HG03342 (cell line): ENCODE measurements around the gene GSC.

ENCODE experiments used
- ATAC-seq: cut with Tn5 transposase; IDR thresholded peaks from one replicate; pipeline ENCODE4 v1.9.1; 2021; ENCODE audit warnings: mild to moderate bottlenecking, moderate library complexity; ENCODE audit not compliant: unreplicated experiment

The GSC gene

DNA sequence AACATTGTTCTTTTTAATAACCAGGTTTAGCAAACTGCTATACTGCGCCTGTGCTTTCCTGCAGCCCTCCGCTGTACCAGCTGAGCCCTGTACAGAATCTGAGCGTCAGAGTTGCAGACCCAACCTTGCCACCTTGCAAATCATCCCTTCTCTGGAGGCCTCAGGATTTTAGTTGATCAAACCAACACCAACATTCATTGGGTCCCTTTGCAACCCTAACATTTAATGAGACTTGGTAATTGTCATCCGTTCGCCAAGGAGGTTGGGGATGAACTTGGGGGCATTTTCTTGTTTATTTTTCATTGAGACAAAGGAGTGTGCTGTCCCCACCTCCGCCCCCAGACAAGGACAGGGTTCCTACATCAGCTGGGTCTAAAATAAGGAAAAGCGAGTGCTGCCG lies 2.6 kb upstream of the GSC start:
- no peak for ATAC-seq

DNA sequence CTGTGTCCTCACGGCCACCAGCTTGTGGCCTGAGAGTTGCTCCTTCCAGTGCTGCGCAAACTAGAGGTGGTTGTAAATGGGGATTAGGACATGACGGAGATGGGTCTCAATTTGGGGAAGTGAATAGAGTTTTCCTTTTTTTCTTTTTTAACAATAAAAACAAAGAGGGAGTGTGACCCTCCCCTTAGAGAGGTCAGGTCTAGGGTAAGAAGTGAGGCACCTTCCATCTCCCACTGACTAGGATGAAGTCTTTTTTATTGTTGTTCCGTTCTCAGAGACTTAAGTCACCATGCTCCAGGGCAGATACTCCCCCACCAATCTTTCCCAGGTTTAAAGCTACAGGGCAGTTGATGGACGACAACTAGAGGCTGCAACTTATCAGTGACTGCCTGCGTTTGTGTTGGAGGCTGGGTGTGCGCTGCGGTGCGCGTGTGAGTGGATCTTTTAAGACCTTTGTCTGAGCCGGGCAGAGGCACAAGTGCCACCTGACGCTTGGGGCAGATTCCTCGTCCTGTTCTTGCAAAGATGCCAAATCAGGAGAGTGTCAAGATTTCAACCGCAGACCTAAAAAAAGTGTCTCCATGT lies 2.1 kb upstream of the GSC start:
- no peak for ATAC-seq

DNA sequence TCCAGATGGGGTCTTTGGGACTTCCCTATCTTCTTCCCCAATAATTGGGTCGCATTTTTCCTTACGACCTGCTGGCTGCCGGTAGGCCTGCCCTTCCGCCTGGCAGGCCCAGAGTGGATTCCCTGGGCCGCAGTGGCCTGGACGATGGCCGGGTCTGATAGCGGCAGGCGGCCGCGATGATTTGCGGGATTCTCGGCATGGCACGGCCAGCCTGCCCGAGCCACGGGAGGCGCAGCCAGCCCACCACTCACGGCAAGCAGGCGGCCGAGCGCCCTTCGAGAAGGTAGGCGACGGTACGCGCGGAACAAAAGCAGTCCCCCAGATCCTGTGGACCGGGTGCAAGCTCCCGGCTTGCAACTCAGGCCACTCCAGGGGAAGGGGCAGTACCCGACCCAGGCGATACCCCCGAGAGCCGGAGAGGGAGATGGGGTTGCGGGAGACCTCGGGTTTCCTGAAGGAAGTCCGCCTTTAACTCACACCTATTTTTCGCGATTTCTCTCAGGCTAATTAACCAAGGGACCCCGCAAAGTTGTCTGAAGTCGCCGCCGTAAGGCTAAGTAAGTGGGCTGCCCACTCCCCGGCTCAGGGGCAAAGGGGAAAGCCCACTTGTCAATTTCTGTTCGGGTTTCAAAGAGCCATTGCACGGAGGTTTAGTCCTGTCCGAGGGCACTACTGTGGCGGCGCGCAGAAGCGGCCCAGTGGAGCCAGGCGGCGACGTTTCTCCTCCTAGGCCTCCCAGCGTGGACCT lies 1.4 kb upstream of the GSC start:
- no peak for ATAC-seq

DNA sequence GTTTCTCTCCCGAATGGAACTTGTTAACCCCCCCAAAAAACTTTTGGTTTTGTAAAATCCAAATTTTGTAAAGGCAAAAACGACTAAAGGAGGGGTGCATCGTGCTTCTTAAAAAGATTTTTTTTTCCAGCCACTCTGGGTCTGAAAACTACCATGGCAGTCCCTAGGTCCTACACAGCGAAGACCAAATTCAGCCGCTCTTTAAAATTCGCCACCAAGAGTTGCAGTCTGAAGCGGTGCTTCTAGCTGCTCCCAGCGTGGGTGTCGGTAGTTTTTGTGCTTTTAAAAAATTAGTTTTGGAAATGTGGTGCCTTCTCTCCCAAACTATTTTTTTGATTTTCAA lies 873 bp upstream of the GSC start:
- no peak for ATAC-seq

DNA sequence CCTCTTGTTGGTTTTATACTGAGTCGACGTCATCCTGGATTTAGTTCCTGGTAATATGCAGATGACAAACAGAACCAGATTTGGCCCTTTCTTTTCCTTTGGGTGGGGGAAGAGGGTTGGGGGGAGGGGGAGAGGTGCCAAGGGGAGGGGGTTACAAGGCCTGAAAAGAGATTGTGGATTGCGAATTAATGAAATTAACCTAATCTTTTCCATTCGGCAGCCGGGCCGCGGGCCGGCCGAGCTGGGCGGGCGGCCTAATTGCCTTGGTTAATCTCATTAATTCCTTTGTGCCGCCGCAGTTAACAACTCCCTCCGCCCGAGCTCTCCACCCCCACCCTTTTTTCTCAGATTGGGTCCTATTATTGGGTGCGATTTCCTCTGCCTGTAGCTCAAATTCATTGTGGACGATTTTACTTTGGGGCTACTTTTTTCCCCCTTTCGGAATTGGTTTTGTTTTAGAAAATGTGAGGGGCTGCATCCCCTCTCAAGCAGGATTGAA lies 387 bp upstream of the GSC start:
- no peak for ATAC-seq

DNA sequence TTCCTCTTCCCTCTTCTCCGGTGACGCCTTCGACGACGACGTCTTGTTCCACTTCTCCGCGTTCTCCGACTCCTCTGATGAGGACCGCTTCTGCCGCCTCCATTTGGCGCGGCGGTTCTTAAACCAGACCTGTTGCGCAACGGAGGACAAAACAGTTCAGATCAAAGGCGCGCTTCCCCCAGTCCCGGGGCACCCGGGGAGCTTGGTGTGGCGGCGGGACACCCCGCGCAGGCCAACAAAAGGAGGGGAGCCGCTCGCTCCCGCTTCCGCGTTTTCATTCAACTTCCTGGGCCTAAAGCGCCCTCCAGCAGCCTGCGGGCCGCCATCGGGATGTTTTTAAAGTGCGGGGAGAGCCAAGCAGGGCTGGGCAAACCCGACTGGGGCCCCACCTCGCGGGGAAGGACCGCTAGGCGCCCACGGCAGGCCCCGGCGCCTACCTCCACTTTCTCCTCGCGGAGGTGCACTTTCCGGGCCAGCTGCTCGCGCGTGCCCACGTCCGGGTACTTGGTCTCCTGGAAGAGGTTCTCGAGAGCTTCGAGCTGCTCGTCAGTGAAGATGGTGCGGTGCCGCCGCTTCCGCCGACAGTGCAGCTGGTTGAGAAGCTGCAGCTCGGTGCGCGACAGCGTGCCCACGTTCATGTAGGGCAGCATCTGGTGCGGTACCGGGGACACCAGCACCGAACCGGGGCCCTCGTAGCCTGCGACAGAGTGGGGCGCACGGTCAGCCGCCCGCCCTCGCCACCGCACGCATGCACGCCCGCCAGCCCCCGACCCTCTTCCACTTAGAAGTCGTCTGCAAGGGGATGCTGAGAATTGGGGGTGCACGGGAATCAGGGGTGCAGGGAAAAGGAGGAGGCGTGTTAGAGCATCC lies 1.2 kb downstream of the GSC start:
- ATAC-seq, result no peak

DNA sequence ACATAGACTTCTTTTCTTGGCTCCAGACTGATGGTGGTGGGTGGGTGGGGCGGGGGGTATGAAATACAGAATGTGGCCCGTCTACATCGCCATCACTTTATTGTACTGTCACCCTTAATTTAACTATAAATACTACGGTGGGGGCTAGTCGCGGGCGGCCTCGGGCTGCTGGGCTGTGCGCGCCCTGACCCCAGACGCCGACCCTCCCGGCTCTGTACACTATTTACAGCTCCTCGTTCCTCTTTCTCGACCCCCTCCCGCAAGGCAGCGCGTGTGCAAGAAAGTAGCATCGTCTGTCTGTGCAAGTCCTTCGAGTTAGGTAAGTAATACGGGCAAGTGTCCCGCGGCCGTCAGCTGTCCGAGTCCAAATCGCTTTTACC lies 1.8 kb downstream of the GSC start:
- ATAC-seq, result no peak

DNA sequence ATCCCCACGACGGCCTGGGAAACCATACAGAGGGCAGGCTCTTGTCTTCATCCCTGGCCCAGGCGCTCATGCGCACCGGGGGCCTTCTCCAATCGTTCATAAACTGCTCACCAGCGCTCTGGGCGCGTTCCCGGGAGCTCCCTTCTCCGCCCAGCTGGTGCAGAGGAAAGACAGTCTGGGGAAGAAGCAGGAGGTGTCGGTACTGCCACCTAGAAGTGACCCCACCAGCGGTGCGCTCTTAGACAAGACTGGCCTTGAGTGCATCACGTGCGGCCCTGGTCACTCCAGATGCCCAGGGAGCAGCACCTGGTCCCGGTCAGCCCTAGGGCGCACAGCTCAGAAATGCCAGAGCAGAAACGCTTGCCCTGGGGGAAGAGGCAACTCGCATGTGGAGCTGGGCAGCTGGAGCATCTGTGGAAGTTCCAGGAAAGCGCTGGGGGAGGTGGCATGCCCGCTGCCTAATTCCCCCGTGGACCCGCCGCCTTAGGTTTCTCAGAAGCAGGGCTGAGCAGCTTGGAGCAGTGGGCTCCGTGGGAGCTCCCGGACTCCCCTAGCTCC lies 2.5 kb downstream of the GSC start:
- ATAC-seq, result no peak

DNA sequence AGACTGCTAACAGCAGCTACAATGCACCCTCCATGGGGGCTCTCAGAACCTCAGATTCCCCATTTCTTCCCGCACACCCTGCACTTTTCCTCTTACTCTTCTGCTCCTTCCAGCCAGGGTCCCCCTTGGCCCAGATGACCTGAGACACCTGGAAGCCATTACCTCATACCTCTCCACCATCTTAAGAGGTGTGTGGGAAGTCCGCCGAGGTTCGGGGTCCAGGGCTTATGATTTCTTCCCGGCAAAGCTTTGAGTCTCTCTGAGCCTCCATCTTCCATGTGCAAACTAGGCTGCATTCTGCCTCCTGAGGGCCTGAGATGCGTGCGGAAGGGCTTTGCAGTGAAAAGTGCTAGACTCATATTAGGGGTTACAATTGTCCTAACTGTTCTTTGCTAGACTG lies 5.3 kb downstream of the GSC start:
- ATAC-seq, result no peak

DNA sequence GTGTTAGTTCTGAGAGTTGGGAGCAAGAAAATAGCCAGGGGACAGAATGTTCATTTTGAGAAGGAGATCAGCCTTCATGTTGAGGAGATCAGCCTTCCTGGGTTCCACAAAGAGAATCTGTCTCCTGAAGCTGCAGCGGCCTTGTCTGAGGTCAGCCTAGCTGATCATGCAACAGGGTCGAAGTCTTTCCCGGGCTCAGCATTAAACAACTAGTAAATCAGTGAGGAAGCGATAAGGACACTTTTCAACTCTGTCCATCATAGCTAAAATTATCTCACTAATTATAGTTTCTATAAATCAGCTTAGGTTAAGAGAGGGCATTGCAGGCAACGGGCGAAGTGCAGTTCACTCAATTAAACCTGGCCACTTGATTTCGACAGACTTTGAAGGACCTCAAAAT lies 7.5 kb downstream of the GSC start:
- no peak for ATAC-seq

DNA sequence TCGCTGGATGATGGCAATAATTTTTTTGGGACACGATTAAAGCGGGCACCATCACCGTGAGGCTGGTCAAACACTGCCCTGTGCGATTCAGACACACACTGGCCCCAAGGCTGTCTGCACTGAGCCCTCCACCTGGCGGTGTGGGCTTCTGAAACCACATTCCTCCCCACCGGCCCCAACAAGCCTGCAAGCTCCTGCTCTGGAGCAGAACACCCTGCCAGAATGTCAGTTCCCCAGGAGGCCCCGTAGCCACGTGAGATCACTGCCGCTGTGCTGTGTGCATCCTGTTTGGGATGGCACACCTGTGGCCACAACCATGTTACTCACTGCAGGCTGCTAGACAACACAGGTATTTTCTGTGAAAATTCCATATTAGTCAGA lies 7.9 kb downstream of the GSC start:
- ATAC-seq, result no peak

DNA sequence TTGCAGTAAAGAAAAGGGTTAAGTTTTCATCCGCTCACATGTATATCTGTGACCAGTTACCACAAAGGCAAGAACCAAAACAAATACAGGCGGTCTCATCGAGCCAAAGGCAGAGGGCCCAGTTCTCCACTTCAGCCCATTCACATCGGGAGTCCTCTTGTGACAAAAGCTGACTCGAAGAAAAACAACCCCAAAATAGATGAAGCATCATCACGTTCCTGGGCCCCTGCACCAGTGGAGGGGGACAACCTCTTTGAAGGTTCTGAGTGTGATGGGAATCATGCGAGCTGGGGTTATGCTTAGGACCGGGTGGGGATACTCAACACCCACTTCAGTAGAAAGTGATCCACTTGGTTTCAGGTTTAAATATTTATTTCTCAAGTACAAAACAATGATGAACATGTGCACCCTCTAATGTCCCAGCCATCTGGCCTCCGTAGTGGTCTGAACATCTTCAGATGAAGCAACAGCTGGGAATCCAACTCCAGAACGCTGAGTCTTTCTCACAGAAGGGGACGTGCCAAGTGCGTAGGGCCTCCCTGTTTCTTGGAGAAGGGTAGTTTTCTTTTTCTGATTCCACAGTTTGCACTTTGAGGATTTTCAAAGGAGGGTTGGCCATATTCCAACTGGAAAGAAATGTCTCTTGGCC lies 8.4 kb downstream of the GSC start:
- no peak for ATAC-seq

DNA sequence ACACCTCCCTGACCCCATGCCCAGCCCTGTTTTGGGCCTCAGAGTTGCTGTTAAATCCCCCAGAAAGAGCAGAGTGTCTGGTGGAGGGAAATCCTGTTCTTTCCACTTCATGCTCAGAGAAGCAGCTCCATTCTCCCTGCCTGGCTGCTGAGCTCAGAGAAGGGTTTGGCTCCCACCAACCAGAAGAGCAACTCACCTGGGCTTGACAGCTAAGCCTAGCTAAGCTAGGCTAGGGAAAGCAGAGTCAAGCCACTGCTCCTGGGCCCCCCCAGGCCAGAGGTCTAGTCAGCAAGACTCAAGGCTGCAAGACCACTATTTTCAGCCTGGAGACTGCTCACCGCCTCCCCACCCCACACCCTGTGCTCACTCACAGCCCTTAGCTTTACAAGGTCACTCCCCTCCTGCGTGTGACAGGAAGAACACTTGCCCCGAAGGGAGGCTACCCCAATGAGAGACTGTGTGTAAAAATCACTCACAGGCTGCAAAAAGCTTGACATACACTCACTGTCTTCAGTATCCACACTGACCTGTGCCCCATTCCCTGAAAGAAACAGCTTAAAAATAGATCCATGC lies 13.5 kb downstream of the GSC start:
- ATAC-seq, result no peak

DNA sequence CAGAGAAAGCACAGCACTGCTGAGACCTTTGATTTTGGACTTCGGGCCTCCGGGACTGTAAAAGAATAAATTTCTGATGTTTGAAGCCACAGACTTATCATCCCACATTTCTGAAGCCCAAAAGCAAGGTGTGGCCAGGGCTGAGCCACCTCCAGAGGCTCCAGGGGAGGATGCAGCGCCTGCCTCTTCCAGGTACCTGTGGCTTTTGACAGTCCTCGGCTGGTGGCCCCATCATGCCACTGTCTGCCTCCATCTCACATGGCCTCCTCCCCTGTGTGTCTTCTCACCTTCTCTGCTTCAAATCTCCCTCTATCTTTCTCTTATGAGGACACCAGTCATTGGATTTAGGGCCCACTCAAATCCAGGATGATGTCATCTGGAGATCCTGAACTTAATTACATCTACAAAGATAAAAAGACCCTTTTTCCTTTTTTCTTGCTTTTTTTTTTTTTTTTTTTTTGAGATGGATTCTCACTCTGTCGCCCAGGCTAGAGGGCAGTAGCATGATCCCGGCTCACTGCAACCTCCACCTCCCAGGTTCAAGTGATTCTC lies 15.4 kb downstream of the GSC start:
- no peak for ATAC-seq

DNA sequence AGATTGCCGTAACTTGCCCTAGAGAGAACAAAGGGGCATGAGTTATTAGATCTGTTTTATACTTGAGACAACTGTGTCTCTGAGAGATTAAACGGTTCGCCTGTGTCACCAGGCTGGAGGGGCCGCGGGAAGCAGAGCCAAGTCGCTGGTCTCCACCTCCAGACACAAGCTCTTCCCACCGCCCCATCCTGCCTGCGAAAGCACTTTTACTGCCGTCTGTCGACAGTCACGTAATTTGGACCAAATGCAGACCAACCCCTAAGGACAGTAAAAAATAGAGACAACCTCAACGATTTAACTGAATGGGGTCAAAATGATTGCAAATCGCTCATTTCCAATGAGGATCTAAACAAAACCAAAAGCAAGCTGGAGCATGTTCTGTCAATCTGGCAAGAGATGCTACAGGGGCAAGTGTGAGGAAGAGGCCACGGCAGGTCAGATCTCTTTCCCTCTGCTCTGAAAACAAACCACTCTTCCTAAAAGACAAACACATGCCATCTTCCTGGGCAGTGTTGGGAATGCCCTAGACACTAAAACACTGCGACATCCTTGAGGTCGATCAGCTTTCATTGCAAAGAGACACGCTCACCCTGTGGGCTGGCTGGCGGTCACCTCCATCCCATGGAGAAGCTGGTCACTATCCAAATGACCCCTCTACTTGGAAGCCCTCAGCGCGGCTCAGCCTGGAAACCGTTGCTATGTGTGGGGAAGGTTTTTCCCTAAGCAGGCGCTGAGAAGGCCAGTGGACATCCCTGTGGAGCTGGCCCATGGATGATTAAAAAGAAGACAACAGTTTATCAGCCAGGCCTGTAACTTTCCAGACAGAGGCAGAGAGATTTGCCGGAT lies 17.1 kb downstream of the GSC start:
- no peak for ATAC-seq

DNA sequence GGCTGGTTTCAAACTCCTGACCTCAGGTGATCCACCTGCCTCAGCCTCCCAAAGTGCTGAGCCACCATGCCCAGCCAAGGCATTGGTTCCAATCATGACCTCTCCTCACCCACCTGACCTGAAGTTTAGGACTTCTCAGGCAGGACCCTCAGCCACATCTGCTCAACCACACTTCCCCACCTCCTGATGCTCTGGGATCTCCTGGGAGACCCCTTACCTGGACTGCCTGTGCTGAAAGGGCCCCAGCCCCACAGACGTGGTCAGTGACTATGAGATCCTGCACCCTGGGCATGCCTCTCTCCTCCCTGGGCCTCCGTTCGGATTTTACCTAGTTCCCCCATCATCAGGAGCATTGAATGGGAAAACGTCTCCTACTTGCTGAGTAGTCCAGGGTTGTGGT lies 18.0 kb downstream of the GSC start:
- ATAC-seq, result no peak

DNA sequence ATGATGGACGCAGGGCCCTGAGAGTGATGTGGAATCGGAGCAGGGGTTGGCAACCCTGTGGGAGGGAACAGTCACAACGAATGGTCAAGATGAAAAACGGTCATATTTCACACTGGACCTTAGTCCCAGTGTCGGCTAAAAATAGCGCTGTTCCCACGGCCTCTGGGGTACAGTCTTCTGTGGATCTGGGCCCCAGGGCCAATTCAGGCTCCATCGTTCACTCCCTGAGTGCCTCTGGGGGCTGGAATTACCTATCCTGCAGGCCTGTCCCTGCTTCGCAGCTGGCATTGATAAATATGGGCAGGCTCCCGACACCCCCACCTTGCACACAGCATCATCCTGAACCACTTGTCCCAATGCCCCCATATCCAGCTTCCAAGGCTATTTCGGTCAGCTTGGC lies 18.6 kb downstream of the GSC start:
- ATAC-seq, result no peak

DNA sequence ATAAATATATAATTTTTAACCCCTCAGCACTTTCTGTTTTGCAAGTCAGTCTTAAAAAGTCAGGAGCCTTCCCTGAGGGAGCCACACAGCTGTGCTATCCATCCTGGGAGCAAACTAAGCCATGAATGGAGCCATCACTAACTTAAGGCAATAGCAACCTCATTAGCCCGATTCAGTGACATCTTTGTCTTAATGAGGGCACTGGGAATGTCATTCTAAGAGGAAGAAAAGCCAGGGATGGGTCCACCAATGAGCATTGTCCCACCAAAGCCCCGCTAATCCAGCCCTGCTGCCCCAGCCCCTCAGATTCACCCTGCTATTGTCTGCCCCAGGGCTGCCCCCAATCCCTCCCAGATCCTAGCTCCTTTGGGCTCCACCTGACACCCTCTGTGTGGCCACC lies 19.5 kb downstream of the GSC start:
- ATAC-seq, result no peak

DNA sequence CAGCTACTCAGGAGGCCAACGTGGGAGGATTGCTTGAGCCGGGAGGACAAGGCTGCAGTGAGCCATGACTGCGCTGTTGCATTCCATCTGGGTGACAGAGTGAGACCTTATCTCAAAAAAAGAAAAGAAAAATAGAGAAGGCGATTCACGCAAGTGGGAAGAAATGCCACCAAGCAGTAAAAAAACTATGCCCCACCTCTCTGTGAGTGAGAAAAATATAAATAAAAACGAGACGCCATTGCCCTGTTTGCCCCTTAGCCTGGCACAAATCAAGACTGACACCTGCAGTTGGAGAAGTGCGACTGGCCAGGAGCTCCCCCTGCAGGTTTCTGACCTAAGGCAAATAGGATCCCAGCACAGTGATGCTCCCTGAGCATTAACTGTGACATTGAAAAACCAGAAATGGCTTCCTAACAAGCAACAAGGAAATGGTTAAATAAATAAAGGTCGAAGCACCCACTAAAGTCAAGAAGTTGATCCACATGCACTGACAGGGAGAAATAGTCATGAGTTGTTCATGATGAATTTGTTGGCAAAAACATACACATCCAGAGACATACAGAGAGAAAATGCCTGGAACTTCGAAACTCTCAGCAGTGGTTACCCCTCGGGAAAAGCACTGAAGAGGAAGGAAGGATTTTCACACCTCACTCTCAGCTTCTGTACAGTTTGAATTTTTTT lies 21.1 kb downstream of the GSC start:
- no peak for ATAC-seq
